Activated naive CD4-positive, alpha-beta T cell treated with anti-CD3 and anti-CD28 coated beads for 36 hours (primary cell): ENCODE measurements around the gene KRTAP5-9. TPM values are rescaled to one million over a fixed set of nuclear protein-coding genes. Genes with fewer than 3 reads are reported as not detected.
A peak's percentile ranks its signal among the peaks of the same experiment; 100 is the strongest.
"Not testable (repeated sequence)": the region's sequence is repeated elsewhere in the genome, so short reads cannot be mapped to it uniquely, and the experiment has no call there.

Experiments used
- CTCF ChIA-PET: fragments of 350-600 bp; sonication (Branson Sonifier 250); formaldehyde crosslinking; loops from one replicate; lab custom pipeline; 2021; ENCODE audit warnings: antibody characterized with exemption; lab: Charles Lee
- DNase-seq: peaks from one replicate; pipeline ENCODE4 v3.0.0-alpha.2; 2020
- H3K27ac Mint-ChIP-seq: one replicate; pipeline ENCODE4 v1.8.0; 2021; ENCODE audit warnings: mild to moderate bottlenecking, mixed read lengths
- H3K27me3 Mint-ChIP-seq: one replicate; pipeline ENCODE4 v1.8.0; 2021; ENCODE audit warnings: low read depth, mixed read lengths
- H3K36me3 Mint-ChIP-seq: one replicate; pipeline ENCODE4 v1.8.0; 2021; ENCODE audit warnings: low read depth, mixed read lengths
- H3K4me1 Mint-ChIP-seq: one replicate; pipeline ENCODE4 v1.8.0; 2021; ENCODE audit warnings: low read depth, mixed read lengths
- H3K4me3 Mint-ChIP-seq: one replicate; pipeline ENCODE4 v1.8.0; 2021; ENCODE audit warnings: mild to moderate bottlenecking, moderate library complexity, mixed read lengths
- H3K9me3 Mint-ChIP-seq: one replicate; pipeline ENCODE4 v1.8.0; 2021; ENCODE audit warnings: mixed read lengths
- intact Hi-C: fragments of 100-400 bp; cut with micrococcal nuclease; formaldehyde crosslinking; loops from one replicate; pipeline ENCODE4 v1.15.1; 2023
- total RNA-seq, 2 experiments: library from RNA; stranded (reverse); gene quantifications; one replicate each; pipeline ENCODE4 v1.2.3, GENCODE V29; 2021

Gene KRTAP5-9
- total RNA-seq, 2 experiments from 2014 or later: not detected

GRCh38 chr11:71567633-71568032, 19.4 kb downstream of the KRTAP5-9 start:
- H3K27ac Mint-ChIP-seq, H3K9me3 Mint-ChIP-seq, intact Hi-C loops, DNase-seq, H3K4me3 Mint-ChIP-seq, CTCF ChIA-PET, H3K4me1 Mint-ChIP-seq, H3K36me3 Mint-ChIP-seq: not testable (repeated sequence)
- H3K27me3 Mint-ChIP-seq: peaks cover 24% of the 10 kb centered on the region

- H3K36me3 Mint-ChIP-seq: no peaks in the 10 kb centered on the region
- no peak overlapping the region for H3K4me3 Mint-ChIP-seq
- no peak overlapping the region for H3K27ac Mint-ChIP-seq
- CTCF ChIA-PET: no interaction called here
- intact Hi-C loops: no loop called here
- H3K4me1 Mint-ChIP-seq: no peaks in the 10 kb centered on the region
- H3K9me3 Mint-ChIP-seq: no peaks in the 10 kb centered on the region
- peaks cover 14% of the 10 kb centered on the region for H3K27me3 Mint-ChIP-seq
- DNase-seq: no peak
Observed at GRCh38 chr11:71568704-71569349, 20.6 kb downstream of the KRTAP5-9 start.

- H3K9me3 Mint-ChIP-seq, CTCF ChIA-PET, intact Hi-C loops: not testable (repeated sequence)
Observed at GRCh38 chr11:71571101-71571850, 23.1 kb downstream of the KRTAP5-9 start.

GRCh38 chr11:71572811-71573210, 24.6 kb downstream of the KRTAP5-9 start:
- Mint-ChIP-seq H3K27ac (no peak overlapping the region), H3K9me3 (no peaks in the 10 kb centered on the region), H3K4me3 (no peak overlapping the region), H3K36me3 (no peaks in the 10 kb centered on the region), H3K27me3 (peaks cover 3% of the 10 kb centered on the region), H3K4me1 (no peaks in the 10 kb centered on the region)
- intact Hi-C loops: no loop called here
- no peak for DNase-seq
- CTCF ChIA-PET: interaction anchor here (1.1 kb wide), 1 partner anchor 9 kb away, joined by 3 read pairs; no protein-coding TSS in a partner anchor

More at GRCh38 chr11:71571101-71571850, 23.1 kb downstream of the KRTAP5-9 start:
- H3K27me3 Mint-ChIP-seq, H3K27ac Mint-ChIP-seq, H3K4me1 Mint-ChIP-seq, H3K36me3 Mint-ChIP-seq, DNase-seq, H3K4me3 Mint-ChIP-seq: not testable (repeated sequence)

- DNase-seq: no peak
- H3K27ac Mint-ChIP-seq: no peak overlapping the region
- H3K36me3 Mint-ChIP-seq: no peaks in the 10 kb centered on the region
- H3K4me1 Mint-ChIP-seq: no peaks in the 10 kb centered on the region
- H3K9me3 Mint-ChIP-seq: no peaks in the 10 kb centered on the region
- peaks cover 6% of the 10 kb centered on the region for H3K27me3 Mint-ChIP-seq
- no peak overlapping the region for H3K4me3 Mint-ChIP-seq
- CTCF ChIA-PET: interaction anchor here (1.0 kb wide), 1 partner anchor 15 kb away, joined by 3 read pairs; no protein-coding TSS in a partner anchor
- intact Hi-C loops: no loop called here
Observed at GRCh38 chr11:71574418-71574817, 26.2 kb downstream of the KRTAP5-9 start.

GRCh38 chr11:71575723-71576424, 27.7 kb downstream of the KRTAP5-9 start:
- CTCF ChIA-PET: no interaction called here
- H3K4me1 Mint-ChIP-seq: peaks cover 6% of the 10 kb centered on the region
- H3K9me3 Mint-ChIP-seq: no peaks in the 10 kb centered on the region
- intact Hi-C loops: no loop called here
- DNase-seq: no peak
- no peak overlapping the region for H3K27ac Mint-ChIP-seq
- no peak overlapping the region for H3K4me3 Mint-ChIP-seq
- no peaks in the 10 kb centered on the region for H3K36me3 Mint-ChIP-seq
- peaks cover 10% of the 10 kb centered on the region for H3K27me3 Mint-ChIP-seq

GRCh38 chr11:71576688-71577465, 28.7 kb downstream of the KRTAP5-9 start:
- intact Hi-C loops, H3K27ac Mint-ChIP-seq, CTCF ChIA-PET, H3K4me3 Mint-ChIP-seq, H3K4me1 Mint-ChIP-seq, DNase-seq, H3K9me3 Mint-ChIP-seq, H3K36me3 Mint-ChIP-seq: not testable (repeated sequence)
- H3K27me3 Mint-ChIP-seq: peaks cover 15% of the 10 kb centered on the region

- H3K9me3 Mint-ChIP-seq: no peaks in the 10 kb centered on the region
- CTCF ChIA-PET: no interaction called here
- H3K4me1 Mint-ChIP-seq: peaks cover 8% of the 10 kb centered on the region
- no peak overlapping the region for H3K27ac Mint-ChIP-seq
- intact Hi-C loops: no loop called here
- DNase-seq: no peak
- H3K27me3 Mint-ChIP-seq: peaks cover 19% of the 10 kb centered on the region
- no peaks in the 10 kb centered on the region for H3K36me3 Mint-ChIP-seq
- no peak overlapping the region for H3K4me3 Mint-ChIP-seq
Observed at GRCh38 chr11:71577469-71578004, 29.3 kb downstream of the KRTAP5-9 start.

- H3K9me3 Mint-ChIP-seq, intact Hi-C loops, H3K27ac Mint-ChIP-seq, H3K4me3 Mint-ChIP-seq, H3K36me3 Mint-ChIP-seq, CTCF ChIA-PET, DNase-seq, H3K4me1 Mint-ChIP-seq: not testable (repeated sequence)
- peaks cover 22% of the 10 kb centered on the region for H3K27me3 Mint-ChIP-seq
Observed at GRCh38 chr11:71579513-71579912, 31.3 kb downstream of the KRTAP5-9 start.

GRCh38 chr11:71580057-71581003, 32.1 kb downstream of the KRTAP5-9 start:
- no peak overlapping the region for H3K27ac Mint-ChIP-seq
- intact Hi-C loops: no loop called here
- peaks cover 27% of the 10 kb centered on the region for H3K27me3 Mint-ChIP-seq
- CTCF ChIA-PET: interaction anchor here (0.6 to 0.7 kb wide), 3 partner anchors 70 to 497 kb away, joined by 3 to 4 read pairs (median 3); no protein-coding TSS in a partner anchor
- H3K9me3 Mint-ChIP-seq: no peaks in the 10 kb centered on the region
- H3K4me3 Mint-ChIP-seq: no peak overlapping the region
- no peaks in the 10 kb centered on the region for H3K36me3 Mint-ChIP-seq
- DNase-seq: peak; percentile 52
- H3K4me1 Mint-ChIP-seq: peaks cover 8% of the 10 kb centered on the region

- intact Hi-C loops: no loop called here
- Mint-ChIP-seq H3K27ac (no peak overlapping the region), H3K4me3 (no peak overlapping the region), H3K36me3 (no peaks in the 10 kb centered on the region), H3K27me3 (peaks cover 27% of the 10 kb centered on the region), H3K9me3 (no peaks in the 10 kb centered on the region), H3K4me1 (peaks cover 8% of the 10 kb centered on the region)
- CTCF ChIA-PET: interaction anchor here (1.1 kb wide), 1 partner anchor 8 kb away, joined by 3 read pairs; no protein-coding TSS in a partner anchor
- DNase-seq: no peak
Observed at GRCh38 chr11:71581826-71582225, 33.6 kb downstream of the KRTAP5-9 start.
